Measurements from ENCODE around the gene CYP19A1. TPM values are rescaled to one million over a fixed set of nuclear protein-coding genes. Genes with fewer than 3 reads are reported as not detected.

The CYP19A1 gene
- total and polyA plus RNA-seq, 2 experiments from 2014 or later = 1.4 to 35.4 TPM

DNA sequence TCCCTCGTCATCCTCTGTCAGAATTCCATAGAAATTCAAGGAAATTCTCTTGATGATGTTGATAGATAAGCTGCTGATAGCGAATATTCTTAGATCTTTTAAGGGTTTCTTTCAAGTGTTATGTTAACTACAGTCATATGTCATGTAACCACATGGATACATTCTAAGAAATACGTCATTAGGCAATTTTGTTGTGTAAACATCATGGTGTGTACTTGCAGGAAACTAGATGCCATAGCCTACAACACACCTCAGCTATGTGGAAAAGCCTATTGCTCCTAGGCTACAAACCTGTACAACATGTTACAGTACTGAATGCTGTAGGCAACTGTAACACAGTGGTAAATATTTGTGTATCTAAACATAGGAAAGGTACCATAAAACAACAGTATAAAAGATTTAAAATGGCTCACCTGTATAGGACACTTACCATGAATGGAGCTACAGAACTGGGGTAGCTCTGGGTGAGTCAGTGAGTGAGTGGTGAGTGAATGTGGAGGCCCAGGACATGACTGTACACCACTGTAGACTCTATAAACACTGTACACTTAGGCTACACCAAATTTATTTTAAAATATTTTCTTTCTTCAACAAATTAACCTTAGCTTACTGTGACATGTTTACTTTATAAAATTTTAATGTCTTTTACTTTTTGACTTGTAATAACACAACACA, 37.7 kb upstream of the CYP19A1 start:
- H3K4me3 ChIP-seq = no peak overlapping the region
- H4K20me1 ChIP-seq (ENCODE audit: insufficient read depth, poor library complexity, severe bottlenecking) = no peaks in the 10 kb centered on the region
- no peak overlapping the region for H3K4me2 ChIP-seq
- TF ChIP-seq, protein P1, sequence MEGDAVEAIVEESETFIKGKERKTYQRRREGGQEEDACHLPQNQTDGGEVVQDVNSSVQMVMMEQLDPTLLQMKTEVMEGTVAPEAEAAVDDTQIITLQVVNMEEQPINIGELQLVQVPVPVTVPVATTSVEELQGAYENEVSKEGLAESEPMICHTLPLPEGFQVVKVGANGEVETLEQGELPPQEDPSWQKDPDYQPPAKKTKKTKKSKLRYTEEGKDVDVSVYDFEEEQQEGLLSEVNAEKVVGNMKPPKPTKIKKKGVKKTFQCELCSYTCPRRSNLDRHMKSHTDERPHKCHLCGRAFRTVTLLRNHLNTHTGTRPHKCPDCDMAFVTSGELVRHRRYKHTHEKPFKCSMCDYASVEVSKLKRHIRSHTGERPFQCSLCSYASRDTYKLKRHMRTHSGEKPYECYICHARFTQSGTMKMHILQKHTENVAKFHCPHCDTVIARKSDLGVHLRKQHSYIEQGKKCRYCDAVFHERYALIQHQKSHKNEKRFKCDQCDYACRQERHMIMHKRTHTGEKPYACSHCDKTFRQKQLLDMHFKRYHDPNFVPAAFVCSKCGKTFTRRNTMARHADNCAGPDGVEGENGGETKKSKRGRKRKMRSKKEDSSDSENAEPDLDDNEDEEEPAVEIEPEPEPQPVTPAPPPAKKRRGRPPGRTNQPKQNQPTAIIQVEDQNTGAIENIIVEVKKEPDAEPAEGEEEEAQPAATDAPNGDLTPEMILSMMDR (IDR thresholded peaks at IDR 0.05; ENCODE audit: poor library complexity) = no peak
- TF ChIP-seq EZH2 (IDR thresholded peaks at IDR 0.05; ENCODE audit: borderline replicate concordance) (no peak), EZH2phosphoT487 (IDR thresholded peaks at IDR 0.05; ENCODE audit: low read depth, severe bottlenecking, unreplicated experiment) (no peak)
- H3K9me3 ChIP-seq (ENCODE audit: low read depth) = no peaks in the 10 kb centered on the region
- H3K36me3 ChIP-seq (replicated peaks; ENCODE audit: insufficient read depth, low read depth) = no peaks in the 10 kb centered on the region
- H3K27ac ChIP-seq = no peak overlapping the region
- no peaks in the 10 kb centered on the region for H3K27me3 ChIP-seq
- H3K79me2 ChIP-seq = no peaks in the 10 kb centered on the region
- no peaks in the 10 kb centered on the region for H3K9me2 ChIP-seq (replicated peaks; ENCODE audit: insufficient read depth)
- no peak overlapping the region for H2AFZ ChIP-seq
- 73% methylated on average over 3 of the region's 3 CpGs for WGBS (ENCODE audit: low lambda C conversion rate, missing lambda C conversion rate)
- DNase-seq (ENCODE audit: low spot score) = no peak
- no peaks in the 10 kb centered on the region for H3K4me1 ChIP-seq (ENCODE audit: insufficient read depth)

DNA sequence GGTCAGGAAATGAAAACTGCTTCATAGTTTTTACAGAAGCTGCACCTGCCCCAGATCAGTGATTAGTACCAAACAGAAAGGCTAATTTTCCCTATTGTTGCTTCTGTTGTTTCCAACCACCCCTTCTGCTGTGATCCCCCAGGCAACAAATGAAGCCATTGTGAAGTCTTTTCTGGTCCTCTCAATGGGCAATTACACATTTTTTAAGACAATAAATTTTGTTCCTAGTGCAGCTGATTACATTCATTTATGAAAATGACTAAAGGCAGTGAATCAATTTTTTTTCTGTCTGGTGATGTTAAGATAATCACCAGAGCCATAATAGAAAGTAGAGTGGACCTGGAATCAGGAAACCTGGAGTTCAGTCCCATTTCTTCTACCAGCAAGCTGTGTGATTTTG, 35.7 kb upstream of the CYP19A1 start:
- H3K79me2 ChIP-seq = no peaks in the 10 kb centered on the region
- no peak for DNase-seq (ENCODE audit: low spot score)
- no peaks in the 10 kb centered on the region for H3K36me3 ChIP-seq (replicated peaks; ENCODE audit: insufficient read depth, low read depth)
- TF ChIP-seq, protein P1 (IDR thresholded peaks at IDR 0.05; ENCODE audit: poor library complexity) = no peak
- no peak for TF ChIP-seq EZH2phosphoT487 (IDR thresholded peaks at IDR 0.05; ENCODE audit: low read depth, severe bottlenecking, unreplicated experiment)
- TF ChIP-seq EZH2 (IDR thresholded peaks at IDR 0.05; ENCODE audit: borderline replicate concordance) = no peak
- no peaks in the 10 kb centered on the region for H4K20me1 ChIP-seq (ENCODE audit: insufficient read depth, poor library complexity, severe bottlenecking)
- H3K9me3 ChIP-seq (ENCODE audit: low read depth) = no peaks in the 10 kb centered on the region
- H3K9me2 ChIP-seq (replicated peaks; ENCODE audit: insufficient read depth) = no peaks in the 10 kb centered on the region
- no peak overlapping the region for H3K4me3 ChIP-seq
- H3K4me1 ChIP-seq (ENCODE audit: insufficient read depth) = peaks cover 6% of the 10 kb centered on the region
- H2AFZ ChIP-seq = no peak overlapping the region
- H3K27me3 ChIP-seq = no peaks in the 10 kb centered on the region
- no peak overlapping the region for H3K27ac ChIP-seq
- H3K4me2 ChIP-seq = no peak overlapping the region

DNA sequence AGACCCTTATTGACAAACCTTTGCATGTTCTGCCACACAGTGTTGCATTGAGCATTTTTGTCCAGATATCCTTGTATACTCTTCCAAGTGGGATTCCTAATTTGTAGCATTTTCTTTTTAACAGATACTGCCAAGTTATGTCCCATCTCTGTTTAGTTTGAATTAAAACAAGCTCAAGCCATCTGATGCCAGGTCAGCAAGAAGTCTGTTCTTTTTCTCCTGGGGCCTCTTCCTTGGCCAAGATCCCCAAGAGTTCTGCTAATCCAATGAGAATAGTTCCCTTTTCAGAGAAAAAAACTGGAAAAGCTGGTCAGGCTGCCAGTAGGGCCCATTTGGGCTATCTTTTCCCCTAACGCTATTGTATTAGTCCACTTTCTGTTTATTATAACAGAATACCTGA, 32.9 kb upstream of the CYP19A1 start:
- Histone ChIP-seq H3K4me1 (ENCODE audit: insufficient read depth) (peaks cover 34% of the 10 kb centered on the region), H3K9me3 (ENCODE audit: low read depth) (no peaks in the 10 kb centered on the region), H2AFZ (no peak overlapping the region), H3K9me2 (replicated peaks; ENCODE audit: insufficient read depth) (no peaks in the 10 kb centered on the region), H4K20me1 (ENCODE audit: insufficient read depth, poor library complexity, severe bottlenecking) (no peaks in the 10 kb centered on the region), H3K27ac (no peak overlapping the region), H3K79me2 (no peaks in the 10 kb centered on the region), H3K27me3 (no peaks in the 10 kb centered on the region), H3K4me3 (no peak overlapping the region), H3K36me3 (replicated peaks; ENCODE audit: insufficient read depth, low read depth) (no peaks in the 10 kb centered on the region), H3K4me2 (peak overlapping the region; percentile 21)
- WGBS (ENCODE audit: low lambda C conversion rate, missing lambda C conversion rate) = 84% methylated on average over 1 of the region's 1 CpG
- TF ChIP-seq EZH2phosphoT487 (IDR thresholded peaks at IDR 0.05; ENCODE audit: low read depth, severe bottlenecking, unreplicated experiment) (no peak), EZH2 (IDR thresholded peaks at IDR 0.05; ENCODE audit: borderline replicate concordance) (no peak)
- TF ChIP-seq, protein P1 (IDR thresholded peaks at IDR 0.05; ENCODE audit: poor library complexity) = no peak
- DNase-seq (ENCODE audit: low spot score) = no peak

DNA sequence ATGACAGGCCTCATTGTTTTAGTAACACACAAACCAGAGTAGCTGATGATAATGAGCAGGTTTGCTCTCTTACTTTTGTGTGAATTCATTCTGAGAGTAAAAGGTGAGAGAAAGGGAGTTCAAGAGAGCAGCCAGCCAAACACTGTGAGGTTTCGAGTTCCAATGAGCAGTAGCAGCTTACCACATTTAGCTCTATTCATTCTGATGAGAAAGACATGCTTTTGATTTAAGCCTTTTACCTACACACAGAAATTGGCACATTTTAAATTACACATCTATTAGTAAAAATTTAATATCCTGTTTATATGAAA, 31.0 kb upstream of the CYP19A1 start:
- Histone ChIP-seq H3K4me3 (no peak overlapping the region), H3K4me2 (no peak overlapping the region), H3K36me3 (replicated peaks; ENCODE audit: insufficient read depth, low read depth) (no peaks in the 10 kb centered on the region), H3K79me2 (no peaks in the 10 kb centered on the region), H3K9me3 (ENCODE audit: low read depth) (no peaks in the 10 kb centered on the region), H3K27ac (peak overlapping the region; percentile 91), H3K9me2 (replicated peaks; ENCODE audit: insufficient read depth) (no peaks in the 10 kb centered on the region), H4K20me1 (ENCODE audit: insufficient read depth, poor library complexity, severe bottlenecking) (no peaks in the 10 kb centered on the region), H3K27me3 (no peaks in the 10 kb centered on the region), H2AFZ (no peak overlapping the region), H3K4me1 (ENCODE audit: insufficient read depth) (peaks cover 38% of the 10 kb centered on the region)
- 79% methylated on average over 1 of the region's 1 CpG for WGBS (ENCODE audit: low lambda C conversion rate, missing lambda C conversion rate)
- no peak for TF ChIP-seq EZH2phosphoT487 (IDR thresholded peaks at IDR 0.05; ENCODE audit: low read depth, severe bottlenecking, unreplicated experiment)
- TF ChIP-seq EZH2 (IDR thresholded peaks at IDR 0.05; ENCODE audit: borderline replicate concordance) = no peak
- TF ChIP-seq, protein P1 (IDR thresholded peaks at IDR 0.05; ENCODE audit: poor library complexity) = no peak
- DNase-seq (ENCODE audit: low spot score) = no peak
